Fibroblast of skin of scalp (primary cell): ENCODE measurements around the gene FLYWCH1.
A peak's percentile ranks its signal among the peaks of the same experiment; 100 is the strongest.

Source experiments
- DNase-seq: peaks from one replicate; pipeline ENCODE4 v3.0.0-alpha.2; 2013

Gene FLYWCH1

DNA sequence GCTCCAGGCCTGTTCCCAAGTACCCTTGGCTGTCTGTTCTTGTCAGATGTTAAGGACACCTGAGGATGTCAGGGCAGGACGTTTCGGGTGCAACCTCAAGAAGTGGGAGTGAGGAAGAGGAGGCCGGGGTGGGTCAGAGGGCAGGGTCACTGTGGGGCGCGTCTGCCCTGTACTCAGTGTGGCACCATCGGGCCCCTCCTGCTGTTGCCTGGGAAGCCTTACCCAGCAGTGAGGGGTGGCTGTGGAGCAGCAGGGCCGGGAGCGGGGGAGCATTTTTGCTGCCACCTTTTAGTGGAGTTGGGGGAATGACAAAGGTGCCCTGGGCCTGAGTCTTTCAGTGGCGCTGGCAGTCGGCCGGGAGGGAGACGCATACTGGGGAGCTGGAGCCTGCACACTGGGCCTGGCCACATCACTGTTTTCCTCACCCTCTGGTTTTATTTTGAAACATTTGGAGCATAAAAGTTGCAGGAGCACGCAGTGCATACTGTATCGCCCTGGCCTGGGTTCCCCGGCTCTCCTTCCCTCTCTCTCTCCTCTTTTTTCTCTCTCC, 11.1 kb upstream of the FLYWCH1 start:
- DNase-seq, result no peak

- DNase-seq, result no peak
These were observed 9.2 kb upstream of the FLYWCH1 start for GRCh38 chr16:2902337-2903130.

GRCh38 chr16:2904100-2904921, 7.4 kb upstream of the FLYWCH1 start:
- peak; percentile 81 for DNase-seq

- DNase-seq, result no peak
These were observed 6.8 kb upstream of the FLYWCH1 start for GRCh38 chr16:2904922-2905240.

DNA sequence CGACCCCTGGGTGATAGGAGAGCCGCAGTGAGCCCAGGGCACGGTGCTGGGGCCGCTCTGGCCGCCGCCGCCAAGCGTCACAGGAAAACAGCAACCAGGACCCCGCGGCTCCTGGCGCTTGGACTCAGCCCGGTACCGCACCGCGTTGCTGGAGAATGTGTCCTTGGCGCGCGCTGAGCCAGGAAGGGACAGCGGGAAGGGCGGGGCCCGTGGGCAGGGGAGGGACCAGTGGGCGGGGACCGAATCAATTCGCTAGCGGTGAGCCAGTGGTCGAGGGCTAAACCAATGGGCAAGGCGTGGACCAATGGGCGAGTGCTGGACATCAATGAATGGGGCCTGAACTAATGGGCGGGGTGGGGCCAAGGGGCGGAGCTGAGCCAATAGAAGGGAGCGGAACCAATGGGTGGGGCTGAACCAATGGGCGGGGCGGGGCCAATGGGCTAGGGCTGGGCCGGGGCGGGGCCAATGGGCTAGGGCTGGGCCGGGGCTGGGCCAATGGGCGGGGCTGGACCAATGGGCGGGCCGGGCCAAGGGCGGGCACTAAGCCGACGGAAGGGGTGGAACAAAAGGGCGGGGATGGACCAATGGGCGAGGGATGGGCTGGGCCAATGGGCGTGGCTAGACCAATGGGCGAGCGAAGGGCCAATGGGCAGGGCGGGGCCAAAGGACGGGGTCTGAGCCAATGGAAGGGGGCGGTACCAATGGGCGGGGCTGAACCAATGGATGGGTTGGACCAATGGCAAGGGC, 6.3 kb upstream of the FLYWCH1 start:
- peak; percentile 100 for DNase-seq

GRCh38 chr16:2905988-2906387, 5.7 kb upstream of the FLYWCH1 start:
- DNase-seq, result no peak

GRCh38 chr16:2907084-2907753, 4.5 kb upstream of the FLYWCH1 start:
- DNase-seq, result peak; percentile 67

DNA sequence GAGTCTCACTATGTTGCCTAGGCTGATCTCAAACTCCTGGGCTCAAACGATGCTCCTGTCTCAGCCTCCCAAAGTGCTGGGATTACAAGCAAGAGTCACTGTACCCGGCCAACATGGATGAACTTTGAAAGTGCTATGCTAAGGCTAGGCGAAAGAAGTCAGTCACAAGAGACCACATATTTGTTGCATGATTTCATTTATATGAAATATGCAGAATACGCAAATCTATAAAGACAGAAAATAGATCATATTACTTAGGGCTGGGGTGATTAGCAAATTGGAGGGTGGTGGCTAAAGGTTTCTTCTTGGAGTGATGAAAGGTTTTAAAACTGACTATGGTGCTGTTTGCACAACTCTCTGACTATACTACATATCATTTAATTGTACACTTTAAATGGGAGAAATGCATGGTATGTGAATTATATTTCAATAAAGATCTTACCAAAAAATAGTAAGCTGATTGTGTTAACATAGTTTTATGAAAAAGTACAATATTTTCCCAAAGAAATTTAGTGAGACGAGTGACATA, 1.2 kb upstream of the FLYWCH1 start:
- DNase-seq, result peak; percentile 51

DNA sequence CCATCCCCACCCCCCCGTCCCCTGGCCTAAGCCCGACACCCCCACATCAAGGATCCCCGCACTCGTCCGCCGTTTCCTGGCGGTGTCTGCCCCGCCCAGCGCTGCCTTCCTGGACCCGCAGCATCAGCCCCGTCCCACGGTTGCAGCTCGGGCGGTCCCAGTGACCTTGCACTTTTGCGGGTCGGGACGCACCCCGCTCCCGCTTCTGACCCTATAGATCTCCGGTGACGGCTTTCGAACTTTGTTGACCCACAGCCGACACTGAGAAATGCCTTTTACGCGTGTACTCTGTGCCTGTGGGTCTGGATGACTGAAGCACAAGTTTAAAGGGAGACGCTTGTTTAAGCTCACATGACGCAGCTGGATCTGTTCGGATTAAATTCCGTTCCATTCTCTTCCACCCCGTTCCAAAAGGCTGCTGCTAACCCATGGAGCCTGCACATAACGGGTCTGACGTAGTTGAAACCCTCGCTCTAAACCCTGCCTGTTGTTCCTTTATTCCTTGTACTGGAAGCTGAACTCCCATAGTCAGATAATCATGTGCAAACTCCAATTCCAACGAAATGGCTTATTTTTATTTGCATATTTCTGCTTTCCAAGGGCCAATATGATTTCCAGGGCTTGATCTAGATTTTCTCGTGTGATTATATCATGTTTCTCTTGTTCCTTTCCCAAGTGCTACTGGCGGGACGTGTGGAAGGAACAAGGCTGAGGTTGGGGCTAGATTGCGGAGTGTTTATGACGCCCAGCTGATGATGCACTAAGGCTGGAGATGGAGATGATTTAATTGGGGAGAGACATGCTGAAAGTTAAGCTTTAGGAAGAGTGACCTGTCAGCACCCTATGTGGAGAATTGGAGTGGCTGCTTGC, 834 bp downstream of the FLYWCH1 start:
- DNase-seq, result peak; percentile 51

DNA sequence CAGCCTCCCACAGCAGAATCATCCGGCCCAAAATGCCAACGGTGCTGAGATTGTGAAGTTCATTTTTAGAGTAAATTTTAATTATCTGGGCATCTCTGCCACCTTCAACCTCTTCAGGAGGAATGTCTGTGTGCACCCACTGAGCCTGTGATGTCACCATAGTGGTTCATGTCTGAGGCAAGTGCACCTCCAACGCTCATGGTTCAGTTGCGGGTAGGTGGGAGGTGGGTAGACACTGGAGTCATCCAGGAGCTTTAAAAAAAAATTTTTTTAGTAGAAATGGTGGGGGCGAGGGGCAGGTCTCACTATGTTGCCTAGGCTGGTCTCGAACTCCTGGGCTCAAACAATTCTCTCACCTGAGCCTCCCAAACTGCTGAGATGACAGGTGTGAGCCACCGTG, 1.9 kb downstream of the FLYWCH1 start:
- no peak for DNase-seq

DNA sequence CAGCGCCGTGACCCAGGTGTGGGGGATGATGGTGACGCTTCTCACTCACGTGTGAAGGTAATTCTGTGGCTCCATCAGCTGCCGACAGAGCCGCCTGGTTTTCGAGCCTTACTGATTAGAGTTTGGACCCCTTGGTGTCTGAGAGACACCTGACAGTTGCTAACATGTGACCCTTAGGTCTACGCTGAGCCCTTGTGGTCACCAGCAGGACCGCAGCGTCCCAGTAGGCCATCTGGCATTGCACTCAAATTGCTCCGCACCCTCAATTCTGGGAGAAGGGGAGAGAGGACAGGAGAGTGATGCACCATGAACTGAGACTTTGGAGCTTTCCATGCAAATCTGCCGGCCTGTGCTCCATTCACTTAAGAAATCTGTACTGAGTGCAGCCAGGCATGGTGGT, 2.5 kb downstream of the FLYWCH1 start:
- DNase-seq, result no peak

DNA sequence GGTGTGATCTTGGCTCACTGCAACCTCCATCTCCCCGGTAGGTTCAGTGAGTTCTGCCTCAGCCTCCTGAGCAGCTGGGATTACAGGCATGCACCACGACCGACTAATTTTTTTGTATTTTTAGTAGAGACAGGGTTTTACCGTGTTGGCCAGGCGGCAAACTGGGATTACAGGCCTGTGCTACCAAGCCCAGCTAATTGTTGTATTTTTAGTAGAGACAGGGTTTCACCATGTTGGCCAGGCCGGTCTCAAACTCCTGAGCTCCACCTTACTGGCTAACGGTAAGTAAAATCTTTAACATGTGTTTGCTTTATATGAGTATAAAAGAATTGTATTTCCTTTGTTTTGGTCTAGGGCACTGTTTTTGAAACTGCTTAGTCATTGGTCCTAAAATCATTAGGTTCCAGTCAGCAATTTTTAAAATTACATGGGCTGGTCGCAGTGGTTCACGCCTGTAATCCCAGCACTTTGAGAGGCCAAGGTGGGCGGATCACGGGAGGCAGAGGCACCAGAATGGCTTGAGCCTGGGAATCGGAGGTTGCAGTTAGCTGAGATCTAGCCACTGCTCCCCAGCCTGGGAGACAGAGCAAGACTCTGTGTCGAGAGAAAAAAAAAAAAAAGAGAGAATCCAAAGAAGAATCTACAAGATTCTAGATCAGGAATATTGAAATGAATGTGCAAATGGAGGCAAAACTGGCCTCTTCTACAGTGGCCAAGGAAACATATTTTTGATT, 3.6 kb downstream of the FLYWCH1 start:
- DNase-seq, result no peak

DNA sequence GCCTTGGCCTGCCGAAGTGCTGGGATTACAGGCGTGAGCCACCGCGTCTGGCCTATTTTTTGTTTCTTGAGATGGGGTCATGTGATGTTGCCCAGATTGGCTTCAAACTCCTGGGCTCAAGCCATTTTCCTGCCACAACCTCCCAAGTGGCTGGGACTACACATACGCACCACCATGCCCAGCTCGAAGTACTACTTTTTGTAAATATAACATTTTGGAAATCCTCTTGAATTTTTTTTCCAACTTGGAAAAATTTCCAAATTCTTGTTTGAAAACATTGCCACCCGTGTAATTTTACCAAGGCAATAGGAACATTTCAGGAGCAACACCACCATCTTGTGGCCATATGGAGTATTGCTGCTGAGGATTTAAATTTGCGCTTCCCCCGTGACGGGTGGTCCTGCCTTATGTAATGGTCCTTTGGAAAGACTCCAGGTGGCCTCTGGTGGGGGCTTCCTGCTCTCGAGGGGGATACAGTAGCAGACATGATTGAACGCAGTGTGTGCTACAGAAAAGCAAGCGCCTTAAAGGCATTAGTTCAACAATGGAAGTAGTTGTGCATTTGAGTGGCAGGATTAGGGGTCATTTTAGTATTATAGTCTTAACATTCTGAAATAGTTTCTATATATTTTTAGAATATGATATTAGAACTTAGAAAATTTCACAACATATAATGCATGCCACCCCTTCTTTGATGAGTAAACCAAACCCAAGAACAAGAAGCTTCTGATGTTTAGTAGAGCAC, 8.0 kb downstream of the FLYWCH1 start:
- DNase-seq, result peak; percentile 71

GRCh38 chr16:2923481-2923880, 11.8 kb downstream of the FLYWCH1 start:
- no peak for DNase-seq

- no peak for DNase-seq
These were observed 13.4 kb downstream of the FLYWCH1 start for GRCh38 chr16:2924901-2925755.

GRCh38 chr16:2925951-2926649, 14.4 kb downstream of the FLYWCH1 start:
- DNase-seq, result no peak

DNA sequence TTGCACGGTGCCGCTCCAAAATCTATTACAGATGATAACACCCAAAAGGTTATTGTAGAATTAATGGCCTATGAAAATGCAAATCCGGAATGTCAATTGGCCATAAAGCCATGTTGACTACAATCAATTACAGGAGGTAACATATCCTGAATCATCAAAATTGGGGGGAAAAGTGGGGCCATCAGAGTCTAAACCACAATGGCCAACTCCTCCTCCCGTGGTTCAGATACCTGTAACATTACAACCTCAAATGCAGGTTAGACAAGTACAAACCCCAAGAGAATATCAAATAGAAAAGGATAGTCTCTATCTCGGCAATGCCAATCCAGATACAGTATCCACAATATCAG, 14.9 kb downstream of the FLYWCH1 start:
- no peak for DNase-seq

- DNase-seq, result peak; percentile 87
These were observed 15.4 kb downstream of the FLYWCH1 start for GRCh38 chr16:2927010-2927646.
